GM18951 (cell line): ENCODE data around the gene APOL3.
"Not testable (repeated sequence)": the region's sequence is repeated elsewhere in the genome, so short reads cannot be mapped to it uniquely, and the experiment has no call there.

Source experiments
- POLR2A ChIP-seq: IDR thresholded peaks from 4 replicates; pipeline ENCODE4 v1.6.1; 2011; ENCODE audit warnings: mild to moderate bottlenecking; ENCODE audit not compliant: insufficient read length, insufficient read depth; ENCODE audit errors: extremely low read depth
- in situ Hi-C: fragments of 300-500 bp; cut with MboI; formaldehyde crosslinking; loops from one replicate; pipeline ENCODE4 v1.12.0; 2022; ENCODE audit warnings: low sequenced_read_pairs, mixed read lengths, inconsistent platforms; ENCODE audit not compliant: unreplicated experiment

Gene APOL3

DNA sequence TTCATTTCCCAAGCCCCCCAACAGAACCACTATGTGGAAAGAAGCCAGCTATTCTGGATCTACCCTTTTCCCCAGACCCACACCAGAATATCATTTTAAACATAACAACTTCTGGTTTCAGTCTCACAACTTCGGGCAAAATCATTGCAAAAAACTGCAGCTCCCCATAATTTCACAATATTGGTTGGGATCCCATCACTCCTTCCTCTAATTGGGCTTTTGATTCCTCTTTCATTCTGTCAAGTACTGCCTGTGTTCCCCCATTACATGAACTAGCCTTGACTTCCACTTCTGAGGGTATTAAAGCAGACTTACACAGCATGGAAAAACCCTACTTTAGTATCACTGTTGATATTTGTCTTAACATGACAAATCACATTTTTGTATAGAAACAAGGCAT lies 4.1 kb upstream of the APOL3 start:
- in situ Hi-C loops, result no loop called here
- TF ChIP-seq POLR2A, result no peak

DNA sequence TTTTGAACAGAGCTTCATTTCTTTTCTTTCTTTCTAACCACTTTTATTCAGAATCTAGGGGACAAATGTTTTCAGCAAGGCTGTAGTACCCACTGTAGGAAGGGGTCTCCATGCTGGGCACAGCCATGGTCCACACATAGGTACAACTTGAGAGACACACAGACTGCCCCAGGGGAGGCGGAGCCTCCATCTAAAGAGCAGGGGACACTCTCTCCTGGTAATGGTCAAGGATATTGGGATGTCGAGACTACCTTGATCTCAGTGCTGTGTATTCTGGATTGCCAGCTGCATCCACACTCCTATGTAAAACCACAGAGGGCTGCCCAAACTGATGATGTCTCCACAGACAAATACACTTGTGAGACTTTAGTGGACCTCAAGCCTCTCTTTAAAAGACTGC lies 2.9 kb upstream of the APOL3 start:
- in situ Hi-C loops, result no loop called here
- no peak for TF ChIP-seq POLR2A

DNA sequence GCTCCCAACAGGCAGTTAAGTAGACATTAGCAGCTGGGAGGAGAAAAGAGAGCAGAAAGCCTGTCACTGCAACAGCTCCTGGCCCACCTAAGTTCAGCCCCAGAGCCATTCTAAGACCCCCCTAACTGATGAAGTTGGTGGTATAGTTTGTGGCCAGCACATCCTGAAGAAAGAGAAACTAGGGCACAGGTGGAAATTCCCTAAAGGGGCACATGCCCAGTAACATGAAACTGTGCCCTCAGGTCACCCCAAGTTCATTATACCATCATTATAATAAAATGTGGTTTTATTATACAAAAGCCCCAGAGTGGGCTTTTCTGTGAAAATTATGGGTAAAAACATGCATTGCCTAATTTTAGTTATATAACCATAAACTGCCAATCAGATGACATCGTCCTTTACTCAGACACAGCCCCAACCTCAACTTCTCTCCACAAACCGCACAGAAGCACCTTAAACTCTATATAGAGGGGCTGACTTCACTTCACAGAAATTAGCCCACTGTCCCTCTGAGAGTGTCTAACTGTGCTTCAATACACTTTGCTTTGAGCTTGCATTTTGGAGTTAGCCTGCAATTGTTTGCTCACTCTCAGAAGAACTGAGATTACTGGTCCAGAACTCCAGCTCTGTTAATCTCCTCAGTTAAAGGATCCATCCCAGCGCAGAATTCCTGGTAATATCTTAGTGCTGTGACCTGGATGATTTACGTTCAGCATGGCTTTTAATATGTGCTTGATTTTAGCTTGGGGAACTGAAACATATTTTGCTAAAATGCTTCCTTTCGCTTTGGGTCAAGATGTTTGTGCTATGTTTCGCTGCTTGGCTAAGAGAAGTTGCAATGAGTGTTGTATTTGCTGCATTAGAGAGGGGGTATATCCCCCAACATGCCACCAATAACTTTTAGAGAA lies 1.8 kb upstream of the APOL3 start:
- in situ Hi-C loops, result no loop called here
- no peak for TF ChIP-seq POLR2A

DNA sequence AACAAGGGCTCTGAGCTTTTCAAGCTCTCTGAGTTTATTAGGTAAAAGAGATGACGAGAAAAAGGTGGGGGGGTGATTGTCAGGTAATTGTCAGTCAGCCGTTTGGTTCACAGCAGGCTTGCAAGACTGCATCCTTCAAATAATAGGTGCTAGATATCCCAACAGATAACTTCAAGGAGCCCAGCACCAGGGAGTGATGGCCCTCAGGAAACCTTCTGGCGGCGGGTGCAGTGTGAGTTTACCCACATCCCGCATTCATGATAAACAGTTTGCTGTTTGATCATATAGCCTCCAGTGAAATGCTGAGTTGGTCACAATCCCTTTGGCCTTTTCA lies 1.2 kb upstream of the APOL3 start:
- in situ Hi-C loops, result not testable (repeated sequence)

DNA sequence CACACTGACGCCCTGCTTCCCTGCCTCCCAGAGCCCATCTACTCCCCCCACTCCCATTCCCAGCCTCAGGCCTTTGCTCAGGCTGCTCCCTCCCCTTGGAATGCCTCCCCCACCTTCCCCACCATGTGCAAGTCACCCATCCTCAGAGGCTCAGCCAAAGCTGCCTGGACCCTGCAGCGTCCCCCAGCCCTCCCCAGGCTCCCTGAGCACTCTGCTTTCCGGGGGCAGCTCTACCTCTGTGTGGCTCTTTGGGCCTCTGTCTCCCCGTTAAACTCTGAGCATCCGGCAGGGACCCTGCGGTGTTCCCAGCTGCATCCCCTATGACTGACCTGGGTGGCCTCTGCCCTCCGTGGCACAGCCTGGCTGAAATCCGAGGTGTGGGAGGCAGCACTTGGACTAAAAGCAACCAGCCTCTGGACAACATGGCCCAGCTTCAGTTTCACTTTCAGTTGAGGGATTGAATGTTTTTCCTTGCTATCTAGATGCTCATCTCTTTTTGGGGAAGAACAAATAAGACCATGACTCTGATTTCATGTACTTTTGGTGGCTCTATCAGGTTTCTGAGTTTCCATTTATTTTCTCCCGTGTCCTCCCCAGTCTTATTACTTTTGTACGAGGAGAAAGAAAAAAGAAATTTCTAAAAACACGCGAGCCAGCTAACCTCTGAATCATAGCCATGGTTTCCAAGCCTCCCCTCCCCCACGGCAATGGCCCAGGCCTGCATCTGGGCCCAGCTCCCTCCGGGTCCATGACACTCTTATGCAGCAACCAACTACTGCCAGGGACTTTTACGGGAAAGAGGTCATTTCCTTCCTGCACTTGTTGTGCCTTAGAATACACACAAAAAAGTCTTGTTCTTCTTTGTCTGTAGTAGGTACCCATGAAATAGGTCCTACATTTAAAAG lies 3.8 kb downstream of the APOL3 start:
- no peak for TF ChIP-seq POLR2A

DNA sequence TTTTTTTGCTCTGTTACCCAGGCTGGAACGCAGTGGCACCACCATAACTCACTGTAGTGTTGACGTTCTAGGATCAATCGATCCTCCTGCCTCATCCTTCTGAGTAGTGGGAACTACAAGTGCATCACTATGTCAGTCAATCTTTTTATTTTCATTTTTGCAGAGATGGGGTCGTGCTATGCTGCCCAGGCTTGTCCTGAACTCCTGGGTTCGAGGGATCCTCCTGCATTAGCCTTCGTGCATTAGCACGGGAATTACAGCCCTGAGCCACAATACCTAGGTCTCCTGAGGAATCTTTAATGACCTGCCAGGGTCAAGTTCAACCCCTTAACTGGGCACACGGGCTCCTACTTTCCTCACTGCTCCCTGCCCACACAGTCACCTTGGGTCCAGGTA lies 4.4 kb downstream of the APOL3 start:
- in situ Hi-C loops, result no loop called here
- no peak for TF ChIP-seq POLR2A

More for the DNA sequence above, 3.8 kb downstream of the APOL3 start:
- in situ Hi-C loops, result no loop called here

DNA sequence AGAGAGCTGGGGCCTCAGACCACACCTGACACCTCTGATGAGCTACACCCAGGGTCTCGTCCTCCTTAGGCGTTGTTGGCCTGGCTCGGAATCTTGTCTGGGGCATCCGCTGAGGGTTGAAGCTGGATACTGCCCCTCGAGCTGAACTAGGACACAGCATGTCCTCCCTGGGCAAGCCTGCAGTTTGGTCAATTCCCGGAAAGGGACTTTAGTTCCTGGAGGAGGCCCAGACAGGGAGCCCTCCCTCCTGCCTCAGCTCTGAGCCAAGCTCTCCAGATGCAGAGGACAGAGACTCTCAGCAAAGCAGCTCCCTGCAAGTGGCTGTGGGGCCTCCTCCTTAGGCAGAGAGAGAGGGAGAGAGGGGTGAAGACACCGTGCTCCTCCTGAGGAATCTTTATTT lies 4.9 kb downstream of the APOL3 start:
- in situ Hi-C loops, result no loop called here
- TF ChIP-seq POLR2A, result no peak

DNA sequence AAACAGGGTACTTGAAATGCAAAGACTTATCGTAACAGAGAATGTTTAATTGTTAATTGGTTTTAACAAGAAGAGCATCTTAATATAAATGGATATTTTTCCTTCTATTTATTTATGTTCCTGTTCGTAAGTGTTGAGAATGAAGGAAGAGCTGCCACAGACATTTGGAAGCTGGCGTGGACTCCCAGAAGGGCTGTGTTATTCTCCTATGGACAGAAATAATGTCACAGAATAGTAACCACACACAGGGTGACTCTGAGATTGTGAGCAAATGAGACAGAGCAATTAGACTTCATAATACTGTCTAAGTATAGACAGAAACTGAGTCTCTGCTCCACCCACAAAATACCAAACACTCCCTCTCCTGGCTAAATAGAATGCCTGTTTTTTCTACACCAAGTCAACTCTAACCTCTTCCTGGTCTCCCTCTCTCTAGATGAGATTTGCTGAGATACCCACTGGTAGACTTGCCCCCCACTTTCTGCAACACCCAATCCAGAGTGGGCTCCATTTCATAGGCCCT lies 6.1 kb downstream of the APOL3 start:
- in situ Hi-C loops, result no loop called here
- no peak for TF ChIP-seq POLR2A

DNA sequence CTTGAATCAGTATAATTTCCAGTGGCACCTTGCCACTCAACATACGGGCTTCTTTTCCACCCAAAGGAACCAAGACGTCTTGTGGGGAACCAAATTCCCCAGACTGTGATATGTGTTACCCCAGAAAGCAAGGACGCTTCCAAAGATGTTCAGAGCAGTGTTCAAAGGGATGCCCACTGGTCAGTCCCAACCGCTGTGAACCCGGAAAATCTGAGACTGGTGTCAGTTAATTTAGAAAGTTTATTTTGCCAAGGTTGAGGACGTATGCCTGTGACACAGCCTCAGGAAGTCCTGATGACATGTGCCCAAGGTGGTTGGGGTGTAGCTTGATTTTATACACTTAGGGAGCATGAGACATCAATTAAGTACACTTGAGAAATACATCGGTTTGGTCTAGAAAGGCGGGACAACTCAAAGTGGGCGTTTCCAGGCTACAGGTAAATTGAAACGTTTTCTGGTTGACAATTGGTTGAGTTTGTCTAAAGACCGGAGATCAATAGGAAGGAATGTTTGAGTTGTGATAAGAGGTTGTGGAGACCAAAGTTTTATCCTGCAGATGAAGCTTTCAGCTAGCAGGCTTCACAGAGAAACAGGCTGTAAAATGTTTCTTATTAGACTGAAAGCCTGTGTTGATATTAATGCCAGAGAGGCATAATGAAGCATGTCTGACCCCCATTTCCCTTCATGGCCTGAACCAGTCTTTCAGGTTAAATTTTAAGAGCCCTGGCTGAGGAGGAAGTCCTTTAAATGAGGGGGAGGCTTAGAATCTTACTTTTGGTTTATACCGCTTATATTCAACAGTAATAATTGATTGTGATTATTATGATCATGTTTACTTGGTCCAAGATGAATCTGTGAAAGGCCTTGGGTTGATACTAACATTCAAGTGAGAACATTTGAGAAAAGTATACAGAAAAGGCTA lies 6.8 kb downstream of the APOL3 start:
- in situ Hi-C loops, result no loop called here
- no peak for TF ChIP-seq POLR2A

DNA sequence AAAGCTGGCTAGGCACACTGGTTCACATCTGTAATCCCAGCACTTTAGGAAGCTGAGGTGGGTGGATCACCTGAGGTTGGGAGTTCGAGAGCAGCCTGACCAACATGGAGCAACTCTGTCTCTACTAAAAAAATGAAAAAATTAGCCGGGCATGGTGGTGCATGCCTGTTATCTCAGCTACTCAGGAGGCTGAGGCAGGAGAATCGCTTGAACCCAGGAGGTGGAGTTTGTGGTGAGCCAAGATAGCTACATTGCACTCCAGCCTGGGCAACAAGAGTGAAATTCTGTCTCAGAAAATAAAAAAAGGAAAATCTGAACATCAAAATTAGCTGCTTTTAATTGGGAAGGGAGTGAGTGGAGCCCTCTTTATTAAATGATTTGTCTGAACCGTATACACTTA lies 7.7 kb downstream of the APOL3 start:
- in situ Hi-C loops, result not testable (repeated sequence)

DNA sequence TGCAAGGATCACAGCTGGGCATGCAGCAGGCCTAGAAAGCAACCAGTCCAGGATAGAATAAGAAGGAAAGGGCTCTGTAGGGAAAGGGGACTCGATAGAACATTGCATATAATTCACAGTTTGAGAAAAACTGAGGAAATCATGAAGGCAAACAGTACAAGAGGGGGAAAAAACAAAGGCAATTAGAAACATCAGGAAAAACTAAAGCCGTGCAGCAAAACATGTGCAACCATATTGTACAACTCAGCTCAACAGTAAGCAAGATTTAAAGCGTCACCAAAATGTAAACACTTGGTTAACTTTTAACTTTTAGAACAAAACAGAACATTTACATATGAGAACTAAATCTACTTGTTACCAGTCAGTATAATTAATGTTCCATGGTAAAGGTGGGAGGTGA lies 8.5 kb downstream of the APOL3 start:
- no peak for TF ChIP-seq POLR2A
- in situ Hi-C loops, result no loop called here

DNA sequence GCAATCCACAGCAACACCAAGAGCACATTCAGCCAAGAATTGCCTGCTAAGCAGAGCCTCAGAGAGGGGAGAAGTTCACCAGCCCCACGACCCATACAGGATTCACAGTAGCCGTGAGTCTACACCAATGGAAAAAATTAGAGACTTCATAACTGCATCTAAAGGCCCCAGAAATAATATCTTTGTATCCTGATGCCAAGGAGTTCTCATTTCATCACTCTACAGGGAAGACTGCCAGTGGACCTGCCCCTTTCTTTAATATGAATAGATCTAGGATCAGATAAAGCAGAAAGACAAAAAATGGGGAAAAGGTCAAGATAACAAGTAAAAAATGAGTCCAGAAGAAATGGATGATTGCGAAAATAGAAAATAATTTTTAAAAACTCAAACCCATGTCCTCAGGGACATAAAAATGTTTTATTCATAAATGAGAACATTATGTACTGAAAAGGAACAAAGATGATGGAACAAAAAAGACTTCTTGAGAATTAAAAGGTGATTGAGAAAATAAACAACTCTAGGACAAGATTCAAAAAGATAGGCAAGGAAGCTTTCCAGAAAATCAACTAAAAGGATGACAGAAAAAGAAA lies 9.5 kb downstream of the APOL3 start:
- in situ Hi-C loops, result no loop called here
- TF ChIP-seq POLR2A, result no peak
